GM18526 (cell line): Measurements from ENCODE around the gene SMARCA2.

Source experiments
- POLR2A ChIP-seq: IDR thresholded peaks from 3 replicates; pipeline ENCODE4 v1.6.1; 2011; ENCODE audit not compliant: insufficient read length; ENCODE audit errors: extremely low read depth

Gene SMARCA2

GRCh38 chr9:2130941-2131340 lies 115.8 kb downstream of the SMARCA2 start:
- TF ChIP-seq POLR2A = no peak

- no peak for TF ChIP-seq POLR2A
These were observed 117.4 kb downstream of the SMARCA2 start for GRCh38 chr9:2132484-2133082.

- no peak for TF ChIP-seq POLR2A
These were observed 119.2 kb downstream of the SMARCA2 start for GRCh38 chr9:2134391-2134790.

GRCh38 chr9:2138646-2139045 lies 123.5 kb downstream of the SMARCA2 start:
- TF ChIP-seq POLR2A = no peak

DNA sequence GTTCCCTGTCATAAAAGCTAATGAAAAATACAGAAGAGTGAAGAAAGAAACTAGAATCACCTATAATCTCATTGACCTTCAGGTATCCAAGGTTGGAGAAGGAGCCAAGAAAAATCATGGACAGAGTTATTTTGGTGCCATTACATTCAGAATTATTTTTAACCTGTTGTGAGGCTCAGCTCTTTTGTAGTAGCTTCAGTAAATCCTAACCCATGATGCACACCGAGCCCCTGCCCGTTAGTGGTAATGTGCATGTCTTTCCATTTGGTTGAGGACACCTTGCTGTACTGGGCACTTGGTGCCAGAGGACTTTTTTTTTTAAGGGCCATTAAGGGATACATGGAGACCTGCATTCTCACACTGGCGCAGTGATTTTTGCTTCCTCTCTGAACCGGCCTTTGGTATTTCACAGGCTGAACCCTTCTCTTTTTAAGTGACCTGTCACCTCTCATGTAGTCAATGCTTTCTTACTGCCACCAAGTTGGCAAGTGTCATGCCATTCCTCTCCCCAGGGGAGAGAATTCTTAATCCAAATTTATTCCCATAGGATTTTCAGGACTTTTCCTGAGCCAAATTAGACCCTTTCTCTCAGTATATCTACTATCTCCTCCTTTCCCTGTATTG lies 125.6 kb downstream of the SMARCA2 start:
- no peak for TF ChIP-seq POLR2A

GRCh38 chr9:2142212-2142611 lies 127.1 kb downstream of the SMARCA2 start:
- TF ChIP-seq POLR2A = no peak

DNA sequence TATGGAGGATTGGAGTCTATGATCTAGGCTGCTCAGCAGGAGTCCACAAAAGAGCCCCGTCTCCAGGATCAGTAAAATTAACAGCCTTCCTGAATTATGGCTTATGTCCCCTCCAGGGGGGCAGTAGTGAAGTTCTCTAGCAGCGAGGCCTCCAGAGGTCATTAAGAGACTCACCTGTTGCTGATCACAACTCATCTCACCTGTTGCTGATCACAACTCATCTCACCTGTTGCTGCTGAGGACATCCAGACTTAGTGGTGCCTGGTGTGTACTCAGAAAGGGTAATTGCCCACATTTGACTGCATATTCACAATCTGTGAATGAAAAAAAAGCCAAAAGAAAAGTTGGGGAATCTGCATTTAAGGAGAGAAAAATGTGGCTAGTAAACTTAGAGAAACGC lies 129.5 kb downstream of the SMARCA2 start:
- TF ChIP-seq POLR2A = no peak

DNA sequence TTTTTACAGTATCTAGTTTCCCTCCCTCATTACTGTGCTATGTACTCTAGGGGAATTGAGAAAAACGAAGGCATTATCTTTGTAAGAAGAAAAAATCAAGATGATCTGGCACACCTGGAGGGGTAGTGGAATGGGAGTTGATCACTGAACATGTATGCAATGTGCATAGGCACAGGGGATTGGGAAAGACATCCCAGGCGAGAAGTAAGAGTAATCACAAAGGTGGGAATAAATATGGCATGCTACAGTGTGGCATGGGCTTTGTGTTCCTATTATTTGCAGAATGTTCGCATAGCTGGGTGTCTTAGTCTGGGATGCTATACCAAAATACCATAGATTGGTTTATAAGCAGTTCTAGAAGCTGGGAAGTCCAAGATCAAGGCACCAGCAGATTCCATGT lies 130.6 kb downstream of the SMARCA2 start:
- TF ChIP-seq POLR2A = no peak

- TF ChIP-seq POLR2A = no peak
These were observed 135.2 kb downstream of the SMARCA2 start for GRCh38 chr9:2150338-2150737.

- TF ChIP-seq POLR2A = no peak
These were observed 136.0 kb downstream of the SMARCA2 start for GRCh38 chr9:2151171-2151570.

- no peak for TF ChIP-seq POLR2A
These were observed 138.0 kb downstream of the SMARCA2 start for GRCh38 chr9:2152966-2153629.

DNA sequence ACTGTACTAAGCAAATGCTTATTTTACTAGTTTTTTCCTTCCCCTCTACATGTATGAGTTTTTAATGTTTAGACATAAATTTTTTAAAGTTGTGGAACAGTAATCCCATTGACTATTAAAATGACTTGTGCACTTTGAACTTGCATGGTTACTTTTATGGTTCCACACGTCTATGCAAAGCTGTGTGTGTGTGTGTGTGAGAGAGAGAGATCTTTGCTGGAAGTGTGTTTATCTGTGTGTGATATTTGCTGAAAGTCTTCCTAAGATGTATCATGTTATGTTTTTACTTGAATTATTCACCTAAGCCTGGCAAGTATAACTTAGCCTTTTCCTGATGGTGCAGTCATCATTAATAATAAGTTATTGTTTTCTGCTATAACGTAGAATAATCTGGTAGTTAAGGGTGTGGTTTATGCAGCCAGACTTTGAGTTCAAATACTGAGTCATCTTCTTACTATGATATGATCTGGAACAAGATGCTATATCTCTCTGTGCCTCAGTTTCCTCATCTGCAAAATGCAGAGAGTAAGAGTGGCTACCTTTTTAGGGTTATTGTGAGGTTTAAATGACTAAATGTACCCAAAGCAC lies 138.6 kb downstream of the SMARCA2 start:
- TF ChIP-seq POLR2A = no peak

- TF ChIP-seq POLR2A = no peak
These were observed 139.6 kb downstream of the SMARCA2 start for GRCh38 chr9:2154731-2155130.

DNA sequence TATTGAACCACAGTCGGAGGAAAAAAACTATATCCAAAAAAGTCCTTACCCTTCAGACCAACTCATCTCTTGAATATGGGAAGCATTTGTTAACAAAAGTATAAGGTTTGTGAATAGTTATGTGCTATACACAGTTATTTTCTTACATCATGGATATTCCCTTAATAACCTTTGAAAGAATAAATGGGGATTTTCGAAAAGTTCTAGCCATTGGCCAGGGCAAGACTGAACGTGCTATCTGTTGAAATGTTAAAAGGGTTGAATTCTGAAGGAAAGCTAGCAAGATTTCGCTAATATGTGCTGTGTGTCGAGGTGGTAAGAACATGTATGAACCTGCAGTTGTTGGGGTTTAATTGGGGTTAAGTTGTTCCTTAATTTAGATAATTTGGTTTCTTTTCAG lies 140.8 kb downstream of the SMARCA2 start:
- no peak for TF ChIP-seq POLR2A

GRCh38 chr9:2157277-2158110 lies 142.3 kb downstream of the SMARCA2 start:
- no peak for TF ChIP-seq POLR2A
